Measurements from ENCODE around the gene PHLPP1.

The PHLPP1 gene

DNA sequence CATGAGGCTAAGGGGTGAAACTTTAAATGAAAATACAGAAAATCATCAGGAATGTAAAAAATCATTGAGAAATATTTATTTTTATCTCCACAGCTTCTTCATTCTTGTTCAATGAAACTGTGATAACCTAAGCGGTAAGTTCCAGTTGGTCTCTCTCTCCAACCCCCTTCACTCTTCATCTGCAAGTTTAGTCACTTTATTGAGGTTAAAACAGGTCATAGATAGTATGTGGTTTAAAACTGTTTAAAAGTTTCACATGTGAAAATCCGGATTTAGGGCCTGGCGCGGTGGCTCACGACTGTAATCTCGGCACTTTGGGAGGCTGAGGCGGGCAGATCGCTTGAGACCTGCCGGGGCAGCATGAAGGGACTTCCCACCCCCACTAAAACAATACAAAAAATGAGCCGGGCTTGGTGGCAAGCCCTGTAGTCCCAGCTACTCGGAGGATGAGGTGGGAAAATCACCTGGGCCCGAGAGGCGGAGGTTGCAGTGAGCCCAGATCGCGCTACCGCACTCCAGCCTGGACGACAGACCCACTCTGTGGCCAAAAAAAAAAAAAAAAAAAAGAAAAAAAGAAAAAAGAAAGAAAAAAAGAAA lies 1.6 kb upstream of the PHLPP1 start:
- H3K9ac ChIP-seq (ENCODE audit: low read depth, low read length, poor library complexity): no peak overlapping the region
- peaks cover 0 to 3% of the 10 kb centered on the region in 2 donors for H3K36me3 ChIP-seq (replicated peaks in 1 of 2; ENCODE audit: control insufficient read depth in 2 of 2, insufficient read depth in 2 of 2, low read length in 2 of 2)
- H3K27ac ChIP-seq (replicated peaks; ENCODE audit: low read length): no peak overlapping the region
- H2BK120ac ChIP-seq (ENCODE audit: low read depth, low read length): no peak overlapping the region
- peak overlapping the region in 1 of 2 donors; percentile 58 for H3K4me3 ChIP-seq (ENCODE audit: low read length in 2 of 2)
- no peak overlapping the region for H2BK12ac ChIP-seq (ENCODE audit: low read length)
- H2AFZ ChIP-seq (ENCODE audit: low read length): peak overlapping the region; percentile 15
- no peak overlapping the region for H4K8ac ChIP-seq (ENCODE audit: low read depth, low read length)
- no peak overlapping the region for H2BK5ac ChIP-seq (ENCODE audit: low read length)
- no peak overlapping the region for H3K14ac ChIP-seq (ENCODE audit: low read length)
- peaks cover 8% of the 10 kb centered on the region for H3K79me1 ChIP-seq (ENCODE audit: low read depth, low read length)
- no peak overlapping the region for H3K4me2 ChIP-seq (ENCODE audit: insufficient read depth, low read length, poor library complexity, severe bottlenecking)
- H2BK15ac ChIP-seq (ENCODE audit: low read length): no peak overlapping the region
- no peak for DNase-seq (ENCODE audit: low spot score)
- H3K27me3 ChIP-seq (ENCODE audit: control insufficient read depth in 3 of 3, insufficient read depth in 3 of 3, low read depth in 1 of 3, low read length in 3 of 3): no peaks in the 10 kb centered on the region
- no CpG with 5 or more reads among the region's 17 CpGs for WGBS, 2 donors (ENCODE audit: extremely low coverage in 2 of 2, insufficient read length in 2 of 2, insufficient replicate concordance in 1 of 2)
- H3K23ac ChIP-seq (ENCODE audit: low read depth, low read length, poor library complexity): no peak overlapping the region
- H3K9me3 ChIP-seq (replicated peaks in 1 of 2; ENCODE audit: control insufficient read depth in 2 of 2, insufficient read depth in 1 of 2, low read depth in 1 of 2, low read length in 2 of 2): no peaks in the 10 kb centered on the region
- no peak overlapping the region for H3K4ac ChIP-seq (ENCODE audit: low read length)
- H3K4me1 ChIP-seq (ENCODE audit: control insufficient read depth in 2 of 2, insufficient read depth in 1 of 2, low read depth in 1 of 2, low read length in 2 of 2): peaks cover 0 to 3% of the 10 kb centered on the region in 2 donors
- H4K91ac ChIP-seq (ENCODE audit: low read depth, low read length, poor library complexity): no peak overlapping the region
- no peak overlapping the region for H3K18ac ChIP-seq (ENCODE audit: low read length)
- no peak overlapping the region for H2AK5ac ChIP-seq (ENCODE audit: low read depth, low read length)

DNA sequence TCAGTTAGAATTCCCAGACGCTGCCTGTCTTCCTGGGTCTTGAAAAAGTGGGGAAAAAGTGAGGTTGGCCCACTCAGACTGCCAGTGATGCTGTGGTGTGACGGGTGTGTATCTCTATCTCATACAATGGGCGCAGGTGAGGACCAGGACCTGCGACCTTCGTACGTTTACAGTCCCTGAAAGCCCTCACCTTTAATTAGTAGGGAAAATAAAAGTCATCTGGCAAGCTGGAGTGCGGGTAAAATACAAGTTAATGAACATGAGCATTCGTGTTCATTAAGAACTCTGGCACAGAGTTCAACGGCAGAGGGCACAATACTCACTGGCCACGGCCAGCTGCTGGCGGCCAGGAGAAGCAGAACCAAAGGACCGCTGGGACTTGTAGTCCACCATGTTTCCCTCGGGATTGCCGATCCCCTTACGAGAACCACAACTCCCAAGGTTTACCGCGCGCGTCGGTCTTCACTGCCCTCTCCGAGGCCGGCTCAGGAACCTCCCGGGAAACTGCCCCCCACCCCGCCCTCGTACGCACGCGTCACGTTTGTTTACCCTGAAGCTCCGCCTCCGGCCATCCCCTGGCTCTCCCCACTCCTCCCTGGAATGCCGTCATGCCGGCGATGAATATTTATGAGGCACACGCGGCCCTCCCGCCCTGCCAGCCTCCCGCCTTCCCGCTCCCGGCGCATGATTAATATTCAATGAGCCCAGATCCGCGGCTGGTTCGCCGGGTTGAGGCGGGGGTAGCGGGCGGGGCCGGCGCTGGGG lies 488 bp upstream of the PHLPP1 start:
- H4K91ac ChIP-seq (ENCODE audit: low read depth, low read length, poor library complexity): no peak overlapping the region
- peak overlapping the region; percentile 61 to 94 for H3K4me3 ChIP-seq (ENCODE audit: low read length in 2 of 2)
- DNase-seq (ENCODE audit: low spot score): peak; percentile 99
- no peaks in the 10 kb centered on the region for H3K9me3 ChIP-seq (replicated peaks in 1 of 2; ENCODE audit: control insufficient read depth in 2 of 2, insufficient read depth in 1 of 2, low read depth in 1 of 2, low read length in 2 of 2)
- H2AK5ac ChIP-seq (ENCODE audit: low read depth, low read length): no peak overlapping the region
- H2BK15ac ChIP-seq (ENCODE audit: low read length): no peak overlapping the region
- H3K79me1 ChIP-seq (ENCODE audit: low read depth, low read length): peaks cover 5% of the 10 kb centered on the region
- no peak overlapping the region for H4K8ac ChIP-seq (ENCODE audit: low read depth, low read length)
- H3K36me3 ChIP-seq (replicated peaks in 1 of 2; ENCODE audit: control insufficient read depth in 2 of 2, insufficient read depth in 2 of 2, low read length in 2 of 2): peaks cover 0 to 3% of the 10 kb centered on the region in 2 donors
- peak overlapping the region; percentile 60 for H3K4me2 ChIP-seq (ENCODE audit: insufficient read depth, low read length, poor library complexity, severe bottlenecking)
- H3K18ac ChIP-seq (ENCODE audit: low read length): no peak overlapping the region
- no peak overlapping the region for H3K23ac ChIP-seq (ENCODE audit: low read depth, low read length, poor library complexity)
- H3K14ac ChIP-seq (ENCODE audit: low read length): no peak overlapping the region
- peak overlapping the region; percentile 66 for H2BK5ac ChIP-seq (ENCODE audit: low read length)
- WGBS, 2 donors (ENCODE audit: extremely low coverage in 2 of 2, insufficient read length in 2 of 2, insufficient replicate concordance in 1 of 2): no CpG with 5 or more reads among the region's 50 CpGs
- H3K27ac ChIP-seq (replicated peaks; ENCODE audit: low read length): no peak overlapping the region
- H3K27me3 ChIP-seq (ENCODE audit: control insufficient read depth in 3 of 3, insufficient read depth in 3 of 3, low read depth in 1 of 3, low read length in 3 of 3): no peaks in the 10 kb centered on the region
- H2BK120ac ChIP-seq (ENCODE audit: low read depth, low read length): no peak overlapping the region
- H3K4me1 ChIP-seq (ENCODE audit: control insufficient read depth in 2 of 2, insufficient read depth in 1 of 2, low read depth in 1 of 2, low read length in 2 of 2): peaks cover 3 to 5% of the 10 kb centered on the region in 2 donors
- H2AFZ ChIP-seq (ENCODE audit: low read length): peak overlapping the region; percentile 97
- H2BK12ac ChIP-seq (ENCODE audit: low read length): no peak overlapping the region
- no peak overlapping the region for H3K4ac ChIP-seq (ENCODE audit: low read length)
- no peak overlapping the region for H3K9ac ChIP-seq (ENCODE audit: low read depth, low read length, poor library complexity)

GRCh38 chr18:62715759-62716615 lies 646 bp downstream of the PHLPP1 start:
- H4K91ac ChIP-seq (ENCODE audit: low read depth, low read length, poor library complexity): no peak overlapping the region
- DNase-seq (ENCODE audit: low spot score): peak; percentile 44
- H2BK12ac ChIP-seq (ENCODE audit: low read length): peak overlapping the region; percentile 46
- no peaks in the 10 kb centered on the region for H3K27me3 ChIP-seq (ENCODE audit: control insufficient read depth in 3 of 3, insufficient read depth in 3 of 3, low read depth in 1 of 3, low read length in 3 of 3)
- H3K4me1 ChIP-seq (ENCODE audit: control insufficient read depth in 2 of 2, insufficient read depth in 1 of 2, low read depth in 1 of 2, low read length in 2 of 2): peaks cover 3 to 15% of the 10 kb centered on the region in 2 donors
- peak overlapping the region; percentile 98 for H3K9ac ChIP-seq (ENCODE audit: low read depth, low read length, poor library complexity)
- no CpG with 5 or more reads among the region's 127 CpGs for WGBS, 2 donors (ENCODE audit: extremely low coverage in 2 of 2, insufficient read length in 2 of 2, insufficient replicate concordance in 1 of 2)
- H3K18ac ChIP-seq (ENCODE audit: low read length): peak overlapping the region; percentile 100
- peaks cover 5% of the 10 kb centered on the region for H3K79me1 ChIP-seq (ENCODE audit: low read depth, low read length)
- peak overlapping the region; percentile 93 for H2AFZ ChIP-seq (ENCODE audit: low read length)
- peak overlapping the region; percentile 95 for H3K23ac ChIP-seq (ENCODE audit: low read depth, low read length, poor library complexity)
- no peak overlapping the region for H4K8ac ChIP-seq (ENCODE audit: low read depth, low read length)
- peak overlapping the region; percentile 94 to 98 for H3K4me3 ChIP-seq (ENCODE audit: low read length in 2 of 2)
- no peak overlapping the region for H2BK15ac ChIP-seq (ENCODE audit: low read length)
- peak overlapping the region; percentile 97 for H3K14ac ChIP-seq (ENCODE audit: low read length)
- H3K4ac ChIP-seq (ENCODE audit: low read length): peak overlapping the region; percentile 84
- H2AK5ac ChIP-seq (ENCODE audit: low read depth, low read length): peak overlapping the region; percentile 94
- peak overlapping the region; percentile 94 for H3K4me2 ChIP-seq (ENCODE audit: insufficient read depth, low read length, poor library complexity, severe bottlenecking)
- peak overlapping the region; percentile 87 for H2BK120ac ChIP-seq (ENCODE audit: low read depth, low read length)
- peaks cover 0 to 3% of the 10 kb centered on the region in 2 donors for H3K36me3 ChIP-seq (replicated peaks in 1 of 2; ENCODE audit: control insufficient read depth in 2 of 2, insufficient read depth in 2 of 2, low read length in 2 of 2)
- peak overlapping the region; percentile 97 for H3K27ac ChIP-seq (replicated peaks; ENCODE audit: low read length)
- H3K9me3 ChIP-seq (replicated peaks in 1 of 2; ENCODE audit: control insufficient read depth in 2 of 2, insufficient read depth in 1 of 2, low read depth in 1 of 2, low read length in 2 of 2): no peaks in the 10 kb centered on the region
- peak overlapping the region; percentile 75 for H2BK5ac ChIP-seq (ENCODE audit: low read length)

Data from neuronal stem cell (in vitro differentiated cells).